SIG-M5 (cell line): ENCODE results near the gene ROPN1.
"Not testable (repeated sequence)": the region's sequence is repeated elsewhere in the genome, so short reads cannot be mapped to it uniquely, and the experiment has no call there.

Experiments
- DNase-seq: peaks from one replicate; lab custom pipeline; 2025; lab: John Stamatoyannopoulos, UW

The ROPN1 gene

GRCh38 chr3:123991730-123992588, at the start of gene ROPN1:
Gene ROPN1, minus strand, starts transcription at chr3:123992124. Its CDS starts 11,643 bp downstream, at chr3:123980481.
- not testable (repeated sequence) for DNase-seq

- no peak for DNase-seq
Measured at GRCh38 chr3:124041553-124041952, 49.6 kb upstream of the ROPN1 start.

- no peak for DNase-seq
Measured at GRCh38 chr3:124037326-124037725, 45.4 kb upstream of the ROPN1 start.

- not testable (repeated sequence) for DNase-seq
Measured at GRCh38 chr3:124036214-124036613, 44.3 kb upstream of the ROPN1 start.

- no peak for DNase-seq
Measured at GRCh38 chr3:124035463-124036121, 43.7 kb upstream of the ROPN1 start.

DNA sequence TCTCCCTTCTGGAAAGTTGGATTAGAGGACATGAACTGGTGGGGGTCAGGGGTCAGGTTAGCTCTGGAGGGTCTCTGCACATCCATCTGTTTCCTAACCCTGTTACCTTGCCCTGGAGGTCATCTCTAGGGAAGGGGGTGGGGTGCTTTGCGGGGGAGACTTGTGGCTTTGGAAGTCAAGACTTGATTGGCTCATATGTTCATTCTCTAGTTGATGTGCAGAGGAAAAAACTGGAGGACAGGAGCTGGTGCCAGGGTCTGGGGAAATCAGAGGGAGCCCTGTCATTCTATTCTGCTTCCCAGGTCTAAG, 42.9 kb upstream of the ROPN1 start:
- no peak for DNase-seq

- no peak for DNase-seq
Measured at GRCh38 chr3:124034016-124034843, 42.3 kb upstream of the ROPN1 start.

DNA sequence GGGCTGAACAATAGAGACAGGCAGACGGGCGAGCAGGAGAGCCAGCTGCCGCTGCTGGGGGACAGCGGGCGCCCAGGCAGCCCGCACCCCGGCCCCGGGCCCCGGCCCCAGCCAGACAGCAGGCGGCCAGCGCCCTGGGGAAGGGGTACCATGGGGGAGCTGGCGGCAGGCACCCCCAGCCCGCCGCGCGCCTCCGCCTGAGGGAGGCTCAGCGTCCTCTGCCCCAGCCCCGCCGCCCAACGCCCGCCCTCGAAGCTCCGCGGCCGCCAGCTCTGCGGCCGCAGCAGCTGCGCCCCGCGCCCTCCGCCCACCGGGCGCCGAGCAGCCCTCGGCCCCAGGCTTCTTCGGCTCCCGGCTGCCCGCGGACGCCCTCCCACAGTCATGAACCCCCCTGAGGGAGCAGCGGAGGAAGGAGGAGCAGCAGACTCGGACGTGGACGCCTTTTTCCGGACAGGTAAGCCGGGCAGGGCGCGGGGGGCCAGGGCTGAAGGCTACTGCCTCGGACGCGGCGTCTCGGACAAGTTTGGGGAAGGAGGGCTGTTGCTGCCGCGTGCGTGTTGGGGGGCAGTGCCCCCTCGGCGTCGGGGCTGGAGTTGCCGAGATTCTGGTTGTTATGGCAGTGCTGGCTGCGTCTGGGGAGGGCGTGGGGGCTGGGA, 41.6 kb upstream of the ROPN1 start, which contains the start of gene KALRN:
KALRN (plus strand) TSS at position 10 of the 656 bp plus-strand sequence.
- no peak for DNase-seq

DNA sequence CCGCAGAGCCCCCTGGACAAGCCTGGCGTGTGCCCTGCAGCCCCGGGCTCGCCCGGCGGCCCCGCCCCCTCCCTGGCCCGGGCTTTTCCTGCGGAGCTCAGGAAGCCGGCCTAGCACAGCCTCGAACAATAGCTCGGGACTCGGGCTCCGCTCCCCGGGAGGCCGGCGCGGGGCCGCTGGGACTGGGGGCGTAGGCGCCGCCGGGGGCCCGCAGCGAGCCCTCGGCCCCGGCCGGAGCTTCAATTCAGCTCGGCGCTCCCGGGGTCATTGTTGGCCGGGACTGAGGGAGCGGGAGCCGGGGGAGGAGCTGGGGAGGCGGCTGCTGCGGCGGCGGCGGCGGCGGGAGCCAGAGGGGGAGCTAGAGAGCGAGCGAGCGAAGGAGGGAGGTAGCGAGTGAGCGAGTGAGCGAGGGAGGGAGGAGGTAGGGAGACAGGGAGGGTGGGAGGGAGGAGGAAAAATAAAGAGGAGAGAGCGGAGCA, 41.0 kb upstream of the ROPN1 start:
- DNase-seq: no peak

GRCh38 chr3:124032311-124032880, 40.5 kb upstream of the ROPN1 start:
- DNase-seq: no peak

GRCh38 chr3:124026516-124026915, 34.6 kb upstream of the ROPN1 start:
- DNase-seq: no peak

DNA sequence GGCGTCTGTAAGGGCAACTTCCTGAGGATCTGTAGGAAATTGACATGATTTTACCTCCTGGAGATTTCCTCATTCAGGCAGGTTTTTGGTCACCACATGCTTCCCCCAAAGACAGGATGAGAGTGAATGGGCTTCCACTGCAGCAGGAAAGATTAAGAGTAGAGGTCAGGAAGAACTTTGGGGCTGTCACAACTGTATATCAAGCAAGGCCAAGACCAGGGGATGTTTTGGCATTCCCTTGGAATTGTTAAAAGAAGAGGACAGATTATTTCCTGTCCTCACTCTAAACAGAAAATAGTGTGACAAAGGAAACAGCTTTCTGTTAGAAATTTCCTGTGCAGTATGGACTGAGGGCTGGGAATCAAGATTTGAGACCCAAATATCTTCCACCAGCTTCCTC, 31.6 kb upstream of the ROPN1 start:
- not testable (repeated sequence) for DNase-seq

DNA sequence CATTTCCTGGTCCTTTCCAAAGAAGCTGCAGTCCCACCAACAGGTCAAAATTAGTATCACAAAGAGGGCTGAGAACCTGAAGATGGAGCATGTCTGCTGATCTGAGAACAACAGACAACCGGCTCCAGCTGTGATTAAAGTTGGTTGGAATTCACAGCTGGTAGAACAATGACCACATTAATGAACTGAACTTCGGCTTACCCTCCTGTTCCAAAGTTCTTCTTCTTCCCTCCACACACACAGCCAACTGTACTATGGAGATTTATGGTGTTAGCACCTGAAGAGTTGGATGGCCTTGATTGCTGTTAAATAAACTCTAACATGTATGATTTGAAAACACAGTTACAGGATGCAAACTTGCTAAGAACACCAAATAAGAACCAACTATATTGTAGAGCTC, 27.4 kb upstream of the ROPN1 start:
- no peak for DNase-seq

GRCh38 chr3:124017502-124017901, 25.6 kb upstream of the ROPN1 start:
- DNase-seq: not testable (repeated sequence)

- DNase-seq: not testable (repeated sequence)
Measured at GRCh38 chr3:124016483-124016882, 24.6 kb upstream of the ROPN1 start.

DNA sequence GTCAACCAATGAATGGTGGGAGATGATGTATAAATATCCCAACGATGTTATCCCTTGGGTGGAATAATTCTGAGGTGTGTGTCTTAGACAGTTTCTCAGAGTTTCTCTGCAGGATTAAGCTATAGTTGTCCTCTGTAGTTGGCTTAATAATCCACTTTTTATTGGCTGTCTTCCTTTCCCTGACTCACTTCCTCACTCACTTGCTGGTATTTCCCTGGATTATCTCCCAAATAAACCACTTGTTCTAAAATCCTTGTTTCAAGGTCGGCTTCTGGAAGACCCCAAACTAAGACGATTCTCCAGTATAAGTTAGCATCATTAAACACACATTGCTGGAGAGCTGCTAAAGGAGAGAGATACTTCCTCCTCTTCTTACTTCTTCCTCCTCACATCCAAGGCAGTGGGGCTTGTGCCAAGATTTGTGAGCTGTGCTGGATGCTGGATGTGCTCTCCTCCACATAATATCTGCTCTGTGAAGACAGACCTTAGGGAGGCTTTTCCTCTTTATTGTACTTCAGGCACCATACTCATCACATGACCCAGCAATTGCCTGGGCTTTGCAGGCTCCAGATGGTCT, 22.5 kb upstream of the ROPN1 start:
- no peak for DNase-seq

- not testable (repeated sequence) for DNase-seq
Measured at GRCh38 chr3:124008321-124008720, 16.4 kb upstream of the ROPN1 start.

- no peak for DNase-seq
Measured at GRCh38 chr3:124007186-124007585, 15.3 kb upstream of the ROPN1 start.

- not testable (repeated sequence) for DNase-seq
Measured at GRCh38 chr3:124002405-124003079, 10.6 kb upstream of the ROPN1 start.

DNA sequence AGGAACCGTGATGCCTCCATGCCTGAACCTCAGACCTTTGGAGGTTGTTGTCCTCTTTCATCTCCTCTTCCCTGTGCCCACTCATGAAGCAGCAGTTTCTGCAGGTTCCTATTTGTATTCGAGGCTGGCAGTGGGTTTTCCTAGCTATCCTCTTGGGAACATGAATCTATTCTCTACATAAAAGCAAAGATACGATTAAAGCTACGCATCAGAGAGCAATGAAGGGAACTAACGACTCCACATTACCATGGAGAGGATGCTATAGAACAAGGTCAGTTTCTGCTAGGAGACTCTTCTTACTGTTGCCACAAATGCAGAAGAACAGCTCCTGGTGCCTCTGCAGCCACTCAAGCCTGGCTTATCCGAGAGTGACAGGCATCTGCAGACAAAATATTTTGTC, 9.4 kb upstream of the ROPN1 start:
- not testable (repeated sequence) for DNase-seq
